ENCODE measurements around the gene TNN.
A peak's percentile ranks its signal among the peaks of the same experiment; 100 is the strongest.
"Not testable (repeated sequence)": the region's sequence is repeated elsewhere in the genome, so short reads cannot be mapped to it uniquely, and the experiment has no call there.

The TNN gene

DNA sequence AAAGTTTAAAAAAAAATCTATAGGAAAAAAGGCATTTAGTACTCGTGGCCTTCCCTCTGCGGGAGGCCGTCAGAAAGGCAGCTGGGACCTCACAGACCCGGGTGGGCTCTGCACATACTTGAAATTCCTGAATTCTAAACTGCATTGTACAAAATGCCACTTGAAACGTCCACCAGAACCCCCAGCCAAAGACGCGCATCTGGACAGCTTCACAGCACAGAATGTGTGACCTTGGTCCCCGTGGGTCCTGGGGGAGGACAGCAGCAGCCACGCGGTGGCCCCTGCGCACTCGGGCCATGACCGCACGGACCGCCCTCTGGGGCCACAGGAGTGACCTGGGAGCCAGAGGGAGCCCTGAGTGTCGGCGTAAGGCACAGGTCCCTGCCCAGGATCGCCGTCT, 23.8 kb upstream of the TNN start:
- no peak overlapping the region for H3K27ac ChIP-seq (ENCODE audit: low read depth, low read length)
- no peak overlapping the region for H3K4me3 ChIP-seq (ENCODE audit: low read length)
- no peaks in the 10 kb centered on the region for H3K27me3 ChIP-seq (ENCODE audit: control insufficient read depth, insufficient read depth, low read length)
- H3K36me3 ChIP-seq (ENCODE audit: control insufficient read depth, insufficient read depth, low read length) = no peaks in the 10 kb centered on the region
- H3K4me1 ChIP-seq (ENCODE audit: control insufficient read depth, insufficient read depth, low read length) = no peaks in the 10 kb centered on the region
- H3K9ac ChIP-seq (ENCODE audit: low read length) = no peak overlapping the region

DNA sequence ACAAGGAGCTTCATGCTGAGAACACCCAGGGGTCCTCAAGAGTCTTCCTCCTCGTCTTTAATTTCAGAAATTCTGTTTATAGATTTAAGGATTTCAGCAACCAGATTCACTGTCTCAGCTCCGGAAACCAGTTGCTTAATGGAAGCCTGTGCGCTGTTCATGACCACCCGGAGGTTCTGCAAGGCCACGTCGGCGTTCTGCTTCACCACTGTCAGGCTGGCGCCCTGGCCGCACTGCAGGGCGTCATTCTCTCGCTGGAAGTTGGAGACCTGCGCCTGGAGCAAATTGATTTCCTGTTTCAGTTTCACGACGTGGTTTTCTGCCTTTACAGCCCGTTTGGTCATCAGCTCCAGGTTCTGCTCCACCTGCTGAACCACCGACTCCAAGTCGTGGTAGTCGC, 23.0 kb upstream of the TNN start:
- H3K9ac ChIP-seq (ENCODE audit: low read length); H3K4me1 ChIP-seq (ENCODE audit: control insufficient read depth, insufficient read depth, low read length); H3K27me3 ChIP-seq (ENCODE audit: control insufficient read depth, insufficient read depth, low read length); H3K27ac ChIP-seq (ENCODE audit: low read depth, low read length); H3K4me3 ChIP-seq (ENCODE audit: low read length); H3K36me3 ChIP-seq (ENCODE audit: control insufficient read depth, insufficient read depth, low read length): not testable (repeated sequence)

DNA sequence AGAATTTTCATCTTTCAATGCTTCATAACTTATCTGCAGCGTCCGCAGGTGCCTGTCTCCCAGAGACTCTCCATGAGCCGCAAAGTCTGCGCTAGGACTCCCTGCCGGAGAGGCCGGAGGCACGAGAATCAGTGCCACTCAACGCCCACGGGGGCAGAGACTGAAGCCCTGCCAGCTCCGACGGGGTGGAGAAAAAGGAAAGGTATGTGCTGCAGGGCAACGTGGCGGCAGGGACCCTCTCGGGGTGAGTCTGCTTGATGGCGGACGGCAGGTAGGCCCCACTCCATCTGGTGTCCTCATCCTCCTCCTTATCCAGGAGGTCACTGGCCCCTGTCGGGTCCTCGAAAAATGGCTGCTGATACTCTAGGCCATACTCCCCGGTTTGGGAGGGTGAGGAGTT, 22.5 kb upstream of the TNN start:
- Histone ChIP-seq H3K4me3 (ENCODE audit: low read length) (no peak overlapping the region), H3K27me3 (ENCODE audit: control insufficient read depth, insufficient read depth, low read length) (no peaks in the 10 kb centered on the region), H3K4me1 (ENCODE audit: control insufficient read depth, insufficient read depth, low read length) (no peaks in the 10 kb centered on the region), H3K36me3 (ENCODE audit: control insufficient read depth, insufficient read depth, low read length) (no peaks in the 10 kb centered on the region), H3K27ac (ENCODE audit: low read depth, low read length) (no peak overlapping the region), H3K9ac (ENCODE audit: low read length) (no peak overlapping the region)

DNA sequence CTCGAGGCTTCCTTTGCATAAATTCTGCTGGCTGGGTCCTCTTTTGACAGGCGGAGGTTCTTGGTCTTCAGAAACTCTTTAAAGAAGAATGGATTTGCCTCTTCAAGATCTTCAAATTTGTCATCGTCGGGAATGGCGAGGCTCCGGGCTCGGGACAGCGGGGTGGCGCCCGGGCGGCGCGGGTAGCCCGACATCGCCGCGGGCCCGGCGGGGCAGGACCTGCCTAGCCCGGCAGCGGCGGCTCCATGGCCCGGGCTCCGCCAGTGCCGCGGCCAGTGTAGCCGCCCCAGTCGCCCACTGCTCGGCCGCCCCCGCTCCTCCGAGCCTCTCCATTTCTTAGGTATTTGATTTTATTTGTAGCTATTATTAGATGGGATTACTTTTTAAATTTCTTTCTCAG, 22.1 kb upstream of the TNN start:
- Histone ChIP-seq H3K9ac (ENCODE audit: low read length) (no peak overlapping the region), H3K4me1 (ENCODE audit: control insufficient read depth, insufficient read depth, low read length) (no peaks in the 10 kb centered on the region), H3K4me3 (ENCODE audit: low read length) (no peak overlapping the region), H3K27ac (ENCODE audit: low read depth, low read length) (no peak overlapping the region), H3K27me3 (ENCODE audit: control insufficient read depth, insufficient read depth, low read length) (no peaks in the 10 kb centered on the region), H3K36me3 (ENCODE audit: control insufficient read depth, insufficient read depth, low read length) (no peaks in the 10 kb centered on the region)

DNA sequence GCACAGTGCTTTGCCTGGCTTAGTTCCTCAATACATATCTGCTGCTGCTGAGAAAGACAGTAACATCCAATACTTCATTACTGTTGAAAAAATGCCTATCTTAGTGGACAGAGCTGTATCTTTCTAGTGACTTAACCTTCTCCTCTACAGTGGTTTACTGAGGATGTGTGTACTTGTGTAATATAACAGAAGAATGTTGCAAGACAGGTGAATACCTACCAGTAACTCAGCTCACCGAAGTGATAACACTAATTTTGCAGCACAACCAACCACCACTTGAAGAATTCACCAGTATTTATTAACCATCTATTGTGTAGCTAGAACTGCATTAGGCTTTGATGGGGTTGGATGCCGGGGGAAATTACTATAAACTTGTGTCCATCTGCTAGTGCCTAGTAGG, 16.6 kb upstream of the TNN start:
- no peaks in the 10 kb centered on the region for H3K4me1 ChIP-seq (ENCODE audit: control insufficient read depth, insufficient read depth, low read length)
- H3K27ac ChIP-seq (ENCODE audit: low read depth, low read length) = no peak overlapping the region
- H3K9ac ChIP-seq (ENCODE audit: low read length) = no peak overlapping the region
- H3K36me3 ChIP-seq (ENCODE audit: control insufficient read depth, insufficient read depth, low read length) = no peaks in the 10 kb centered on the region
- no peaks in the 10 kb centered on the region for H3K27me3 ChIP-seq (ENCODE audit: control insufficient read depth, insufficient read depth, low read length)
- no peak overlapping the region for H3K4me3 ChIP-seq (ENCODE audit: low read length)

DNA sequence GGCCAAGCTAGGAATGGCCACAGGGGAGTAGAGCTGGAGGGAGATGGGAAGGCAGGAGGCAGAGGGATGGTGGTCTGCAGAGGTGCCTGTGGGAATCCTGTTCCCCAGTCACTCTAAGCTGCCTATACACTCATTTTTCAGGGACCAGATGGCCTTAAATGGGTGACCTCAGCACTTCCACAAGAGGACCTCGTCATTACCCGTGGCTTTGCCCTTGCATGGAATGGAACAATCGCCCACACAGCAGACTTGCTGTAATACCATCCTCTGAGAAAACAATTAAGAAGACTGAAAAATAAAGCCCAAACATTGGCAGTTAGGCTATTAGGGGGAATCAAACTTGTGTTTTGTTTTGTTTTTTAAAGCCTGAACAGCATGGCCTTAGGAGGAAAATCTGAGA, 12.9 kb upstream of the TNN start:
- no peaks in the 10 kb centered on the region for H3K27me3 ChIP-seq (ENCODE audit: control insufficient read depth, insufficient read depth, low read length)
- no peaks in the 10 kb centered on the region for H3K4me1 ChIP-seq (ENCODE audit: control insufficient read depth, insufficient read depth, low read length)
- H3K9ac ChIP-seq (ENCODE audit: low read length) = no peak overlapping the region
- H3K4me3 ChIP-seq (ENCODE audit: low read length) = no peak overlapping the region
- H3K36me3 ChIP-seq (ENCODE audit: control insufficient read depth, insufficient read depth, low read length) = no peaks in the 10 kb centered on the region
- H3K27ac ChIP-seq (ENCODE audit: low read depth, low read length) = no peak overlapping the region

DNA sequence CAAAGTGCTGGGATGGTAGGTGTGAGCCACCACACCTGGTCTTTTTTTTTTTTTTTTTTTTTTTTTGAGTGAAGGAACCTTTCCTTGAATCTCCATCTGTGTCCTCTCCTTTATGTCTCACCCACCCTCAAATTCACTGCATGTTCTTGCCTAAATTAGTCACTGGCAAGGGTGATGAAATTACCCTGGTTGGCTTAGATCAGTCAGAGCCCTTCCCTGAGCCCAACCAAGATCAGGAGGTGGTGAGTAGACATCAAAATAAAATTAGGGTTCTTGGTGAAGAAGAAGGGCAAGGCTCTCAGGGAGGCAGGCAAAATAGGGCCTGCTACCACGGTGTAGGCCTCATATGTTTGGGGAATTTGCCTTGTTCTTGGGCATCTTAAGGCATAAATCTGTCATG, 5.3 kb upstream of the TNN start:
- no peaks in the 10 kb centered on the region for H3K27me3 ChIP-seq (ENCODE audit: control insufficient read depth, insufficient read depth, low read length)
- no peaks in the 10 kb centered on the region for H3K4me1 ChIP-seq (ENCODE audit: control insufficient read depth, insufficient read depth, low read length)
- no peak overlapping the region for H3K27ac ChIP-seq (ENCODE audit: low read depth, low read length)
- no peaks in the 10 kb centered on the region for H3K36me3 ChIP-seq (ENCODE audit: control insufficient read depth, insufficient read depth, low read length)
- H3K4me3 ChIP-seq (ENCODE audit: low read length) = no peak overlapping the region
- no peak overlapping the region for H3K9ac ChIP-seq (ENCODE audit: low read length)

DNA sequence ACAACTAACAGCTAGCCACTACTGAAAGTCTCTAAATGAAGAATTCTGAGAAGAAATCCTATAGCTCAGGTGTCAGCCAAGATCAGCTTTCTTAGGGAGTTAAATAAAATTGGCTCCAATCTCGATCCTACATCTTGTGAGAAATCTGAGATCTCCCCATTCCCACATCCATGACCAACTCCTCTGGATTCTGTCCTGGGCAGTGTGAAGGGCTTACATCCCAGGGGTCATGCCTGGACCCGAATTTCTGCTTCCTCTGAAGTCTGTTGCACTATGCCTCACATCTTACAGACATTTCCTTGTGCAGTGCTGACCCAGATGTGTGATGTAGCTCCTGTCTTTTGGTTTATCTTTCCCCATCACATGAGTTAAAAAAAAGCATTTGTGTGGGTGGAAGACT, 4.8 kb upstream of the TNN start:
- Histone ChIP-seq H3K27me3 (ENCODE audit: control insufficient read depth, insufficient read depth, low read length) (no peaks in the 10 kb centered on the region), H3K9ac (ENCODE audit: low read length) (no peak overlapping the region), H3K4me3 (ENCODE audit: low read length) (no peak overlapping the region), H3K36me3 (ENCODE audit: control insufficient read depth, insufficient read depth, low read length) (no peaks in the 10 kb centered on the region), H3K27ac (ENCODE audit: low read depth, low read length) (no peak overlapping the region), H3K4me1 (ENCODE audit: control insufficient read depth, insufficient read depth, low read length) (no peaks in the 10 kb centered on the region)

DNA sequence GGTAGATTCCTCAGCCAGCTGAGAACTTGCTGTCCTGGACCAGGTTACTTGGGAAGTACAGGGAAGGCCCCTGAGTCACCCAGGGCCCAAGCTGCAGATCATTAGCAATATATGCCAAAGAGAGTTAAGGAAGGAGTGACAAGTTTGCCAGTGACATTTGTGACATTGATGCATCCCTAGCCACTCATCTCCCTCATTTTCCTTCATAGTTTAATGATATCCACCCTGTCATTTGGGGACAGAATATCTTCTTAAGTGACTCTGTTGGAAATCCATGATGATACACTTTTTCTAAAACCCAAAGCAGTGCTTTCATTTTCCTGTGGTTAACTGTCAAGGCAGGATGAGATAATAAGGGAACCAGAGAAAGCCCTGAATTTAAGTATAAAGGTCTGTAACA, 3.2 kb downstream of the TNN start:
- H3K4me1 ChIP-seq (ENCODE audit: control insufficient read depth, insufficient read depth, low read length) = peaks cover 5% of the 10 kb centered on the region
- H3K4me3 ChIP-seq (ENCODE audit: low read length) = no peak overlapping the region
- no peaks in the 10 kb centered on the region for H3K36me3 ChIP-seq (ENCODE audit: control insufficient read depth, insufficient read depth, low read length)
- H3K9ac ChIP-seq (ENCODE audit: low read length) = no peak overlapping the region
- no peak overlapping the region for H3K27ac ChIP-seq (ENCODE audit: low read depth, low read length)
- no peaks in the 10 kb centered on the region for H3K27me3 ChIP-seq (ENCODE audit: control insufficient read depth, insufficient read depth, low read length)

DNA sequence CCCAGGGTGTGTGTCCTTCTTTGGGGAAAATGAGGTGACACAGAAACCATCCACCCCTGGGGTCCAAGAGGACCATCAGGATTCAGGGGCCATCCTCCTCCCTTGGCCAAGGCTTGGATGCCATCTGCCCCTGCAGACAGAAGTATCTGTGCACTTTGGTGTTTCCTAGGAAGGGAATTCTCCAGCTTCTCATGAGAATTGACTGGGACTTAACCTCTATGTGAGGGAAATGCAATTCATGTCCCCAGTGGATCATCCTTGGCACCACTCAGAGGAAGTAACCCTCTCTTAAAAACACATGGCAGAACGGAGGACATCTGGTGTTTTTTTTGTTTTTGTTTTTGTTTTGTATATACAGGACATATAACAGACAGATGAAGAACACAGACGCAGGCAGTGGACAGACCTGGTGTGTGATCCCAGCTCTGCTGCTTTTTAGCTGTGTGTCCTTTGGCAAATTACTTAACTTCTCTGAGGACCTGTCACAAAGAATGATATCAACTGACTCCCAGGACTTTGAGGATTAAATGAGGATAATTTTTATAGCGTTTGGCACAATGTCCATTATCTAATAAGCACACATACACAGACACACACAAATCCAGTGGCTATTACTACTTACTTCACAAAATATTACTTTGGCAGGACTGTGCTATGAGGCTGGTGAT, 3.8 kb downstream of the TNN start:
- Histone ChIP-seq H3K4me1 (ENCODE audit: control insufficient read depth, insufficient read depth, low read length) (peaks cover 5% of the 10 kb centered on the region), H3K27me3 (ENCODE audit: control insufficient read depth, insufficient read depth, low read length) (no peaks in the 10 kb centered on the region), H3K27ac (ENCODE audit: low read depth, low read length) (no peak overlapping the region), H3K36me3 (ENCODE audit: control insufficient read depth, insufficient read depth, low read length) (no peaks in the 10 kb centered on the region), H3K9ac (ENCODE audit: low read length) (no peak overlapping the region), H3K4me3 (ENCODE audit: low read length) (no peak overlapping the region)

DNA sequence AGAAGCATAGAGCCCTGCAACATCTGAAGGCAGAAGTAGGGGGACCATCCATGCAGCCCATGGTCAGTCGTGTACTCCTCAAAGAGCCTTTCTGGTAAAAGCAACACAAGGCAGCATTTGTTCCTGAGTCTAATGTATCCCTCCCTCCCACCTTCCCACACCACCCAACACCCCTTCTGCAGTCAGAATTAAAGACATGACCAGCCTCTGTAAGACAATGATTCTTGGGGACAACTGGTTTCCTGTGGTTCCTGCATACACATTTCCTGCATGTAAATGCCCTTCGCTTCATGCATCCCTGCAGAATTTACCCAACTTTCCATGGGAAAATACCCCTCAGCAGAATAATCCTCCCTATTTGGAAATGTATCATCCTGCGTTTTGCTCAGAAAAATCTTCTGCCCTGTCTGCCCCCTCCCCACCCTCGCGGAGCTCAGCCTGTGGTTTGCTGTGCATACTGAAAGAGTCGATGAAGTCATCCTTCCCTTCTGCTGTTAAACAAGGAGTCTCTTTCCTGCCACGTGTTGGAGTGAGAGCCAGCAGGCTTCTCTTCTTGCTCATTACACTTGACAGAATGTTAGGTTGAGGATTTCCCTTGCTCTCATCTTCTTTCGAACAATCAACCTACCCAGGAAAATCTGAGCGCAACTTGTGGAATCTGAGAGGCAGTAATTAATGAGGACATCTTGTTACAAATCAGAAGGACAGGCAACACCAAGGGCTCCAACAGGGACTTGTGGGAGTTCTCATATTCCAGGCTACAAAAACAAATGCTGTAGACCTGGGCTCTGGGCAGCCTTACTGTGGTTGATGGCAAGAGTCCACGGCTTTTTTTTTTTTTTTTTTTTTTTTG, 4.7 kb downstream of the TNN start:
- Histone ChIP-seq H3K27ac (ENCODE audit: low read depth, low read length) (no peak overlapping the region), H3K9ac (ENCODE audit: low read length) (no peak overlapping the region), H3K4me3 (ENCODE audit: low read length) (peak overlapping the region; percentile 17), H3K27me3 (ENCODE audit: control insufficient read depth, insufficient read depth, low read length) (no peaks in the 10 kb centered on the region), H3K4me1 (ENCODE audit: control insufficient read depth, insufficient read depth, low read length) (peaks cover 5% of the 10 kb centered on the region), H3K36me3 (ENCODE audit: control insufficient read depth, insufficient read depth, low read length) (no peaks in the 10 kb centered on the region)

DNA sequence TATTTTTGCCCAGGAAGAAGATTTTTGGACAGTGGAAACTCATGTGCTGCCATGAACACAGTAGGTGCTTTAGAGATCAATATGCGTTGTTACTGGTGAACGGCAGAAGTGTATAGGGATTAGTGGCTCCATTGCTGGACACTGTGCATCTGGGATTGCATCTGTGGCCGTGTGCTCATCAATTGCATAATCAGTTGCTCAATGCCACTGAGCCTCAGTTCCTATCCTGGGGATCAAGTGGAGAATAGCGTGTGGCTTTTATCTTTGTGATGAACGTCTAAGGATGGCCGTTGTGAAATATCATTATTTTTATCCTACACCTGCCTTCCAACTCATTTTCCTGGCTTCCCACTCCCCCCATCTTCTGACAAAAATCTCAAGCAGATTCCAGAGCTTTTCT, 5.4 kb downstream of the TNN start:
- H3K4me1 ChIP-seq (ENCODE audit: control insufficient read depth, insufficient read depth, low read length) = peaks cover 5% of the 10 kb centered on the region
- no peak overlapping the region for H3K9ac ChIP-seq (ENCODE audit: low read length)
- H3K36me3 ChIP-seq (ENCODE audit: control insufficient read depth, insufficient read depth, low read length) = no peaks in the 10 kb centered on the region
- H3K4me3 ChIP-seq (ENCODE audit: low read length) = no peak overlapping the region
- no peaks in the 10 kb centered on the region for H3K27me3 ChIP-seq (ENCODE audit: control insufficient read depth, insufficient read depth, low read length)
- H3K27ac ChIP-seq (ENCODE audit: low read depth, low read length) = no peak overlapping the region

DNA sequence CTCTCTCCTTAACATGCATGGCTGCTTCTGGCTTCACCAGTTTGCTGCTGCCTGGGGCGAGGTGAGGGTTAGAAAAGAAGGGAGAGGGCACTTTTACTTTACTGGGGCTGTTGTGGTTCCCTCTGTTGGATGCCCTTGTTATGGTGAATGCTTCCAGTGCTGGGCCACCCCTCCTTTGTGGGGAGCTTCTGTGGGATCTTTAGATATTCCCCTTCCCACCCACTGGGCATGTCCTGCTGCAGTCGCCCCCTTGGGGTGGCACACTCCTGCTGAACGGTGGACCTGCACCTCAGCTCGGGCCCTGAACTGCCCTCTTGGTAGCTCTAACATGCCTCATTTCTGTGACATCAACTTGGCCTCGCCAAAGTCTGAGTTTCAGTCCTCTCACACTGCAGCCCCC, 6.0 kb downstream of the TNN start:
- no peak overlapping the region for H3K27ac ChIP-seq (ENCODE audit: low read depth, low read length)
- no peaks in the 10 kb centered on the region for H3K36me3 ChIP-seq (ENCODE audit: control insufficient read depth, insufficient read depth, low read length)
- no peaks in the 10 kb centered on the region for H3K27me3 ChIP-seq (ENCODE audit: control insufficient read depth, insufficient read depth, low read length)
- H3K4me1 ChIP-seq (ENCODE audit: control insufficient read depth, insufficient read depth, low read length) = peaks cover 5% of the 10 kb centered on the region
- no peak overlapping the region for H3K4me3 ChIP-seq (ENCODE audit: low read length)
- H3K9ac ChIP-seq (ENCODE audit: low read length) = no peak overlapping the region
